Hematopoietic multipotent progenitor cell treated with erythropoietin and hydrocortisone succinate and interleukin-3 and kit ligand, for 8 days (in vitro differentiated cells): Measurements from ENCODE around the gene KRT28.
"Not testable (repeated sequence)": the region's sequence is repeated elsewhere in the genome, so short reads cannot be mapped to it uniquely, and the experiment has no call there.

Experiments
- DNase-seq: peaks from one replicate; pipeline ENCODE4 v3.0.0-alpha.2; 2015

Gene KRT28

GRCh38 chr17:40778461-40778860 lies 21.3 kb downstream of the KRT28 start:
- DNase-seq, result no peak

- DNase-seq, result no peak
Measured at GRCh38 chr17:40777971-40778370, 21.8 kb downstream of the KRT28 start.

- no peak for DNase-seq
Measured at GRCh38 chr17:40777459-40777858, 22.3 kb downstream of the KRT28 start.

GRCh38 chr17:40775945-40776344 lies 23.8 kb downstream of the KRT28 start:
- no peak for DNase-seq

- DNase-seq, result no peak
Measured at GRCh38 chr17:40772101-40772500, 27.7 kb downstream of the KRT28 start, which contains the start of gene KRT26. KRT26 (minus strand) TSS chr17:40772201; CDS start chr17:40772113, 88 bp downstream.

- no peak for DNase-seq
Measured at GRCh38 chr17:40765657-40766056, 34.1 kb downstream of the KRT28 start.

- DNase-seq, result no peak
Measured at GRCh38 chr17:40763752-40764151, 36.0 kb downstream of the KRT28 start.

GRCh38 chr17:40760105-40761016 lies 39.4 kb downstream of the KRT28 start:
- no peak for DNase-seq

GRCh38 chr17:40755231-40755630 lies 44.5 kb downstream of the KRT28 start, which contains the start of gene KRT25:
KRT25 (minus strand) TSS chr17:40755331; CDS start chr17:40755271, 60 bp downstream.
- no peak for DNase-seq

GRCh38 chr17:40753804-40754203 lies 46.0 kb downstream of the KRT28 start:
- DNase-seq, result no peak

GRCh38 chr17:40751065-40751464 lies 48.7 kb downstream of the KRT28 start:
- DNase-seq, result no peak

GRCh38 chr17:40750391-40750790 lies 49.4 kb downstream of the KRT28 start:
- no peak for DNase-seq

GRCh38 chr17:40748666-40749065 lies 51.1 kb downstream of the KRT28 start:
- not testable (repeated sequence) for DNase-seq
